Skeletal muscle satellite cell (primary cell): ENCODE results near the gene CHRNA5.
"Not testable (repeated sequence)": the region's sequence is repeated elsewhere in the genome, so short reads cannot be mapped to it uniquely, and the experiment has no call there.

Source experiments
- H3K27me3 ChIP-seq: 2 replicates; pipeline ENCODE4 v1.7.0; 2013; ENCODE audit warnings: low read length; ENCODE audit not compliant: control insufficient read depth, insufficient read depth
- H3K36me3 ChIP-seq: 2 replicates; pipeline ENCODE4 v1.7.0; 2013; ENCODE audit warnings: mild to moderate bottlenecking, control low read depth, low read length; ENCODE audit not compliant: insufficient read depth
- H3K4me1 ChIP-seq: 2 replicates; pipeline ENCODE4 v1.7.0; 2013; ENCODE audit warnings: low read length; ENCODE audit not compliant: control insufficient read depth, insufficient read depth
- H3K4me2 ChIP-seq: 2 replicates; pipeline ENCODE4 v1.7.0; 2013; ENCODE audit warnings: mild to moderate bottlenecking, low read length
- H3K4me3 ChIP-seq: 2 replicates; pipeline ENCODE4 v1.7.0; 2013; ENCODE audit warnings: low read length
- H3K9ac ChIP-seq: 2 replicates; pipeline ENCODE4 v1.7.0; 2013; ENCODE audit warnings: mild to moderate bottlenecking, low read depth, low read length, moderate library complexity
- H3K9me3 ChIP-seq: replicated peaks from 2 replicates; pipeline ENCODE4 v1.7.0; 2013; ENCODE audit warnings: mild to moderate bottlenecking, control low read depth, low read length

Gene CHRNA5

GRCh38 chr15:78540871-78541743 is 24.2 kb upstream of the CHRNA5 start:
- Histone ChIP-seq H3K4me1 (peaks cover 14% of the 10 kb centered on the region), H3K27me3 (no peaks in the 10 kb centered on the region), H3K4me2 (peak overlapping the region; percentile 92), H3K36me3 (peaks cover 39% of the 10 kb centered on the region), H3K9ac (peak overlapping the region; percentile 97), H3K9me3 (no peaks in the 10 kb centered on the region), H3K4me3 (peak overlapping the region; percentile 96)

GRCh38 chr15:78541744-78542034 is 23.6 kb upstream of the CHRNA5 start:
- Histone ChIP-seq H3K9ac (peak overlapping the region; percentile 97), H3K4me2 (peak overlapping the region; percentile 92), H3K4me3 (peak overlapping the region; percentile 96), H3K27me3 (no peaks in the 10 kb centered on the region), H3K9me3 (no peaks in the 10 kb centered on the region), H3K4me1 (peaks cover 14% of the 10 kb centered on the region), H3K36me3 (peaks cover 45% of the 10 kb centered on the region)

GRCh38 chr15:78542647-78543046 is 22.7 kb upstream of the CHRNA5 start:
- H3K9me3 ChIP-seq, result no peaks in the 10 kb centered on the region
- H3K4me3 ChIP-seq, result no peak overlapping the region
- H3K36me3 ChIP-seq, result peaks cover 53% of the 10 kb centered on the region

DNA sequence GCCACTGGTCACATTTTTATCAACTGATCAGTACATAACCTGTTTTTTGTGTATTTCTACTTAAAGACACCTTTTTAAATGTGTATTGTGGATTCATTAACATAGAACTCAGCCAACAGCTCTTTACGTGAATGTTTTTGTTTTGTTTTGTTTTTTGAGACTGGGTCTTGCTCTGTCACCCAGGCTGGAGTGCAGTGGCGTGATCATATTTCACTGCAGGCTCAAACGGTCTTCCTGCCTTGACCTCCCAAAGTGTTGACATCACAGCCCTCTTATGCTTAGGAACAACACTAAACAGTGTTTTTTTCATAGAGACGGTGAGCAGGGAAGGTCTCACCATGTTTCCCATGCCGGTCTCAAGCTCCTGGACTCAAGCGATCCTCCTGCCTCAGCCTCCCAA is 15.1 kb upstream of the CHRNA5 start:
- Histone ChIP-seq H3K4me3 (no peak overlapping the region), H3K4me1 (no peaks in the 10 kb centered on the region), H3K27me3 (no peaks in the 10 kb centered on the region), H3K9ac (no peak overlapping the region), H3K4me2 (no peak overlapping the region), H3K36me3 (peaks cover 59% of the 10 kb centered on the region), H3K9me3 (no peaks in the 10 kb centered on the region)

More at GRCh38 chr15:78542647-78543046, 22.7 kb upstream of the CHRNA5 start:
- Histone ChIP-seq H3K4me2 (peak overlapping the region; percentile 92), H3K27me3 (no peaks in the 10 kb centered on the region), H3K9ac (no peak overlapping the region), H3K4me1 (peaks cover 14% of the 10 kb centered on the region)

DNA sequence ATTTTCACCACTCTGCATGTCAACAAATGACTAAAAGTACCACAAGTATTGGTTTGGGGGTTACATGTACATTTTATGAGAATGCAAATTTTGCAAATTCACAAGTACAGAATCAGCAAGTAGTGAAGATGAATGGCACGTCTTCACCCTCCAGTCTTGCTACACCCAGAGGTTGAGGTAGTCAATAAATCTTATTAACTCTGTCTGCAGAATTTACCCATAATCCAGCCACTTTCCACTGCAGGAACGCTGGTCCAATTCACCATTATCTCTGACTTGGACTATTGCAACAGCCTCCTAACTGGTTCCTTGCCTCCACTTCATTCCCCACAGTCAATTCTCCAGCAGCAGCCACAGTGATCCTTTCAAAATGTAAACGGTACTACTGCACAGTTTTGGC is 14.5 kb upstream of the CHRNA5 start:
- no peak overlapping the region for H3K4me2 ChIP-seq
- H3K4me1 ChIP-seq, result no peaks in the 10 kb centered on the region
- peaks cover 53% of the 10 kb centered on the region for H3K36me3 ChIP-seq

DNA sequence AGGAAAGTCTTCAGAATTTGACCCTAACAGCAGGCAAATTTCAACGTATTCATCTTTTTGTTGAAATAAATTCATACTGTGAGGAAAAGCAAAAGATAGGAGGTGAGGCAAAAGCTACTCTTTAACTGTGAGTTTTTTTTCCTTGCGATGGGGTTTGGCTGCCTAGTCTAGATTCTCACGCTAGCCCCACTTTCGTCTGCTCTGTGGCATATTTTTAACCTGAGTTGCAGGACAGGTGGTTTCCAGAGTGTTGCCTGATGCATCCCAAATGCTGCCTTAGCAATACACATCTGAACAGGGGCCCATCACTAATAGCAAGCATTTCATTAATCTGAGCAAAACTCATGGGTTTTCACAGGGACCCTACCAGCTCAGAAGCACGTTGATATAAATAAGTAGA is 13.4 kb upstream of the CHRNA5 start:
- Histone ChIP-seq H3K4me3 (no peak overlapping the region), H3K27me3 (no peaks in the 10 kb centered on the region), H3K4me2 (no peak overlapping the region), H3K9ac (no peak overlapping the region), H3K9me3 (no peaks in the 10 kb centered on the region), H3K36me3 (peaks cover 43% of the 10 kb centered on the region), H3K4me1 (no peaks in the 10 kb centered on the region)

More for the DNA sequence above, 14.5 kb upstream of the CHRNA5 start:
- H3K9me3 ChIP-seq, result no peaks in the 10 kb centered on the region
- H3K27me3 ChIP-seq, result no peaks in the 10 kb centered on the region
- H3K9ac ChIP-seq, result no peak overlapping the region
- no peak overlapping the region for H3K4me3 ChIP-seq

- Histone ChIP-seq H3K27me3 (no peaks in the 10 kb centered on the region), H3K4me1 (no peaks in the 10 kb centered on the region), H3K36me3 (peaks cover 36% of the 10 kb centered on the region), H3K9ac (no peak overlapping the region), H3K4me3 (no peak overlapping the region), H3K4me2 (no peak overlapping the region), H3K9me3 (no peaks in the 10 kb centered on the region)
Measured at GRCh38 chr15:78552597-78552996, 12.7 kb upstream of the CHRNA5 start.

- H3K36me3 ChIP-seq, H3K9ac ChIP-seq, H3K9me3 ChIP-seq, H3K4me3 ChIP-seq, H3K4me1 ChIP-seq, H3K27me3 ChIP-seq, H3K4me2 ChIP-seq: not testable (repeated sequence)
Measured at GRCh38 chr15:78560201-78560600, 5.1 kb upstream of the CHRNA5 start.

DNA sequence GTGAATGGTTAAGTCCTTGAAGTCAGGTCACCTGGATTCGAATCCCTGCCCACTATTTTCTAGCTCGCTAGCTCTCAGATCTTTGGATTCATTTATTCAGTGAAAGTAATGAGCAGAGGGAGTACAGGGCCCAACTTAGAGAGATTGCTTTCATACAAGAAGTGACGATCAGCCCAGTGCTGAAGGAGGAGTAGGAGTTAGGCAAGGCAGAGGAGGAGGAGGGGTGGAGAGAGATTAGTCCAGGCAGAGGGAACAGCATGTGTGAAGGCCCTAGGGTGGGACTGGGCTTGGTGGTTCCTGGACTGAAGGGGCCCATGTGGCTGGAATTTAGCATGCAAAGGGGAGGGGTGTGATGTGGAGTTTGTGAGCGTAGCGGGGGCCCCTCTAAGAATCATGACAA is 3.8 kb upstream of the CHRNA5 start:
- peaks cover 5% of the 10 kb centered on the region for H3K4me1 ChIP-seq
- H3K27me3 ChIP-seq, result peaks cover 7% of the 10 kb centered on the region
- no peak overlapping the region for H3K4me3 ChIP-seq
- no peak overlapping the region for H3K9ac ChIP-seq
- no peaks in the 10 kb centered on the region for H3K9me3 ChIP-seq
- no peak overlapping the region for H3K4me2 ChIP-seq
- H3K36me3 ChIP-seq, result no peaks in the 10 kb centered on the region

DNA sequence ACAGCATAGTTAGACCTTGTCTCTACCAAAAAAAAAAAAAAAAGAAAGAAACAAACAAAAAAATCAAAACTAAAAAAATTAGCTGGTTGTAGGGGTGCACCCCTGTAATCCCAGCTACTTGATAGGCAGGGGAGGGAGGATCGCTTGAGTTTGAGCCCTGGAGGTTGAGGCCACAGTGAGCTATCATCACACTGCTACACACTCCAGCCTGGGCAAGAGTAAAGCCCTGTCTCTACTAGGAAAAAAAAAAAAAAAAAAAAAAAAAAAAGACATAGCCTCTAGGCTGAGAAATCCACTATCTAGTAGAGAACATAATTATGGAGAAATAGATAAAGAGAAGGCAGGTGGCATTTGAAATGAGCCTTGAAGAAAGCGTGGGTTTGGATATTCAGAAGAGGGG is 2.2 kb upstream of the CHRNA5 start:
- no peaks in the 10 kb centered on the region for H3K9me3 ChIP-seq
- no peaks in the 10 kb centered on the region for H3K36me3 ChIP-seq
- no peak overlapping the region for H3K4me2 ChIP-seq
- no peak overlapping the region for H3K9ac ChIP-seq
- peaks cover 7% of the 10 kb centered on the region for H3K27me3 ChIP-seq
- H3K4me1 ChIP-seq, result peaks cover 8% of the 10 kb centered on the region
- H3K4me3 ChIP-seq, result no peak overlapping the region

DNA sequence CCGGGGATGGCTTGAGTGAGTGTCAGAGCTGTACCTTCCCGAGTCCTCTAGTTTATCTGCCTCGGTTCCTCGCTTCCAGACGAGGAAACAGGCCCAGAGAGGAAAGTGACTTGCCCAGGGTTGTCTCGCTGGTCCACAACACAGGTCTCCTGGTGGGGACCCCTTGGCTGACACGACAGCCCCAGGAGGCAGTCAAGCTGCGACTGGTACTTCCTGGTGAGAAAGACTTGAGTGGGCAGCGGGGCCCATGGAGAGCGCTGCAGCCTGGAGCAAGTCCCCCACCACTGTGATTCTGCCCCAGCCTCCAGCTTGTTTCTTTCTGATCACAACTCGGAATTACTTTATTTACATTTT is 600 bp upstream of the CHRNA5 start:
- peak overlapping the region; percentile 99 for H3K4me2 ChIP-seq
- H3K27me3 ChIP-seq, result peaks cover 7% of the 10 kb centered on the region
- no peaks in the 10 kb centered on the region for H3K36me3 ChIP-seq
- peak overlapping the region; percentile 97 for H3K4me3 ChIP-seq
- no peak overlapping the region for H3K9ac ChIP-seq
- H3K9me3 ChIP-seq, result no peaks in the 10 kb centered on the region
- H3K4me1 ChIP-seq, result peaks cover 8% of the 10 kb centered on the region
